ENCODE measurements around the gene PDAP1.

The PDAP1 gene

GRCh38 chr7:99408379-99409191, at the start of gene PDAP1, which contains the start of gene BUD31:
Gene PDAP1 (minus strand): TSS chr7:99408597. CDS start chr7:99408548, 49 bp downstream.
Gene BUD31 (plus strand): TSS chr7:99408969. CDS start chr7:99411093, 2,124 bp downstream.
- H3K4me1 ChIP-seq, result peaks cover 0 to 53% (median 45%) of the 10 kb centered on the region in 4 donors
- H3K27me3 ChIP-seq, result no peaks in the 10 kb centered on the region
- intact Hi-C loops (cut with DNase I; ENCODE audit: low total_unique reads), result no loop called here
- peaks cover 38 to 48% (median 44%) of the 10 kb centered on the region in 3 donors for H3K36me3 ChIP-seq
- H3K4me3 ChIP-seq, result peak within 1 kb of the TSS; percentile 94 to 98
- peak within 1 kb of the TSS; percentile 93 to 97 for H3K27ac ChIP-seq
- peak in 1 of 2 experiments; percentile 43 for TF ChIP-seq CTCF (IDR thresholded peaks at IDR 0.05)
- DNase-seq, result peak; percentile 91 to 96
- no peaks in the 10 kb centered on the region for H3K9me3 ChIP-seq

GRCh38 chr7:99457650-99458493, 49.5 kb upstream of the PDAP1 start:
- intact Hi-C loops (cut with DNase I; ENCODE audit: low total_unique reads), result no loop called here
- H3K27ac ChIP-seq, result no peak overlapping the region
- H3K4me1 ChIP-seq, result peaks cover 0 to 15% (median 5%) of the 10 kb centered on the region in 4 donors
- TF ChIP-seq CTCF (IDR thresholded peaks at IDR 0.05), result no peak
- no peak overlapping the region for H3K4me3 ChIP-seq
- H3K9me3 ChIP-seq, result no peaks in the 10 kb centered on the region
- H3K27me3 ChIP-seq, result no peaks in the 10 kb centered on the region
- H3K36me3 ChIP-seq, result peaks cover 36 to 71% (median 68%) of the 10 kb centered on the region in 3 donors
- no peak for DNase-seq

- H3K36me3 ChIP-seq, result peaks cover 42 to 78% (median 76%) of the 10 kb centered on the region in 3 donors
Measured at GRCh38 chr7:99457050-99457649, 48.8 kb upstream of the PDAP1 start.

GRCh38 chr7:99456288-99456687, 47.9 kb upstream of the PDAP1 start:
- intact Hi-C loops (cut with DNase I; ENCODE audit: low total_unique reads), result no loop called here
- Histone ChIP-seq H3K4me3 (no peak overlapping the region), H3K4me1 (peaks cover 0 to 9% (median 0%) of the 10 kb centered on the region in 4 donors), H3K36me3 (peaks cover 42 to 87% (median 83%) of the 10 kb centered on the region in 3 donors), H3K9me3 (no peaks in the 10 kb centered on the region), H3K27ac (no peak overlapping the region), H3K27me3 (no peaks in the 10 kb centered on the region)
- no peak for TF ChIP-seq CTCF (IDR thresholded peaks at IDR 0.05)
- DNase-seq, result no peak

More at GRCh38 chr7:99457050-99457649, 48.8 kb upstream of the PDAP1 start:
- H3K27ac ChIP-seq, result no peak overlapping the region
- intact Hi-C loops (cut with DNase I; ENCODE audit: low total_unique reads), result no loop called here
- H3K27me3 ChIP-seq, result no peaks in the 10 kb centered on the region
- no peak overlapping the region for H3K4me3 ChIP-seq
- no peaks in the 10 kb centered on the region for H3K9me3 ChIP-seq
- no peak for DNase-seq
- H3K4me1 ChIP-seq, result peaks cover 0 to 15% (median 0%) of the 10 kb centered on the region in 4 donors
- TF ChIP-seq CTCF (IDR thresholded peaks at IDR 0.05), result no peak

GRCh38 chr7:99455874-99456273, 47.5 kb upstream of the PDAP1 start:
- Histone ChIP-seq H3K4me1 (peaks cover 0 to 7% (median 0%) of the 10 kb centered on the region in 4 donors), H3K27me3 (no peaks in the 10 kb centered on the region), H3K4me3 (no peak overlapping the region), H3K27ac (no peak overlapping the region), H3K9me3 (no peaks in the 10 kb centered on the region), H3K36me3 (peaks cover 46 to 91% (median 87%) of the 10 kb centered on the region in 3 donors)
- TF ChIP-seq CTCF (IDR thresholded peaks at IDR 0.05), result no peak
- intact Hi-C loops (cut with DNase I; ENCODE audit: low total_unique reads), result no loop called here
- DNase-seq, result no peak

Measured in tibial artery (tissue), 4 donors.